Small intestine (tissue), 7 donors: Measurements from ENCODE around the gene TMEM92. TPM values are rescaled to one million over a fixed set of nuclear protein-coding genes. Genes with fewer than 3 reads are reported as not detected.
A peak's percentile ranks its signal among the peaks of the same experiment; 100 is the strongest.
"Not testable (repeated sequence)": the region's sequence is repeated elsewhere in the genome, so short reads cannot be mapped to it uniquely, and the experiment has no call there.

ENCODE experiments used
- DNase-seq, 2 donors: peaks; one replicate each; pipeline versions ENCODE4 v3.0.0 to v3.0.0-alpha.2; 2013
- FAIRE-seq: peaks from 2 replicates; lab custom pipeline; 2012; peaks lifted over from hg19 to GRCh38; lab: Jason Lieb, UNC
- H3K27ac ChIP-seq, 3 donors: one replicate each; pipeline ENCODE4 v1.5.1; 2013; ENCODE audit warnings: low read length in 2 of 3, mild to moderate bottlenecking in 2 of 3, control low read depth in 1 of 3, inconsistent platforms in 1 of 3, low read depth in 1 of 3, moderate library complexity in 1 of 3
- H3K27me3 ChIP-seq, 3 donors: one replicate each; pipeline ENCODE4 v1.6.1; 2013; ENCODE audit warnings: low read length in 3 of 3, inconsistent platforms in 1 of 3; ENCODE audit not compliant: control insufficient read depth in 3 of 3, insufficient read depth in 3 of 3
- H3K36me3 ChIP-seq, 3 donors: one replicate each; pipeline ENCODE4 v1.6.1; 2013; ENCODE audit warnings: low read length in 3 of 3, inconsistent platforms in 1 of 3, low read depth in 1 of 3, mild to moderate bottlenecking in 1 of 3, moderate library complexity in 1 of 3; ENCODE audit not compliant: control insufficient read depth in 3 of 3, insufficient read depth in 2 of 3
- H3K4me1 ChIP-seq, 3 donors: one replicate each; pipeline ENCODE4 v1.6.1; 2013; ENCODE audit warnings: low read length in 2 of 3, inconsistent platforms in 1 of 3, low read depth in 1 of 3, mild to moderate bottlenecking in 1 of 3, moderate library complexity in 1 of 3; ENCODE audit not compliant: control insufficient read depth in 3 of 3, insufficient read depth in 2 of 3
- H3K4me3 ChIP-seq, 3 donors: one replicate each; pipeline ENCODE4 v1.5.1; 2013; ENCODE audit warnings: low read length in 3 of 3, control low read depth in 1 of 3, inconsistent platforms in 1 of 3, low read depth in 1 of 3, mild to moderate bottlenecking in 1 of 3, moderate library complexity in 1 of 3
- H3K9me3 ChIP-seq, 2 donors: one replicate each; pipeline ENCODE4 v1.6.1; 2013; ENCODE audit warnings: low read depth in 1 of 2, low read length in 1 of 2; ENCODE audit not compliant: control insufficient read depth in 2 of 2, insufficient read depth in 1 of 2
- WGBS, 3 donors: extraction: QIAGEN DNeasy Blood & Tissue Kit; methylation state at CpG; one replicate each; pipeline ENCODE4 v1.1.7; 2013; 5-methylcytosine and 5-hydroxymethylcytosine counted together
- polyA plus RNA-seq, 4 donors: library from polyadenylated mRNA; stranded (reverse) in 3 of 4; unstranded in 1 of 4; fragments of 200-250 nt in 3 of 4; fragments of 120-200 nt in 1 of 4; gene quantifications; one replicate each; pipeline versions ENCODE4 v1.2.1 to v1.2.3, GENCODE V29; 2013
- donor health status: healthy with polysubstance abuse.
- donor health status: control.
- donor health status: control.
- donor health status: Bipolar disorder and iron deficiency.
- donor health status: healthy.

Gene TMEM92
- polyA plus RNA-seq, 4 donors, result 29.1 to 91.1 (median 46.3) TPM

- H3K27ac ChIP-seq, result peak overlapping the region in 2 of 3 donors; percentile 31 to 71
- peak; percentile 63 to 74 for DNase-seq
- 60 to 68% (median 66%) methylated on average over 16 of the region's 16 CpGs for WGBS, 3 donors
- no peak for FAIRE-seq
- H3K4me3 ChIP-seq, result no peak overlapping the region
- peaks cover 0 to 48% (median 0%) of the 10 kb centered on the region in 3 donors for H3K4me1 ChIP-seq
- no peaks in the 10 kb centered on the region for H3K9me3 ChIP-seq
- peaks cover 0 to 3% (median 0%) of the 10 kb centered on the region in 3 donors for H3K27me3 ChIP-seq
- peaks cover 0 to 3% (median 0%) of the 10 kb centered on the region in 3 donors for H3K36me3 ChIP-seq
Observed at GRCh38 chr17:50269477-50270434, 4.5 kb upstream of the TMEM92 start.

- Histone ChIP-seq H3K27me3 (peaks cover 0 to 3% (median 0%) of the 10 kb centered on the region in 3 donors), H3K36me3 (peaks cover 0 to 3% (median 0%) of the 10 kb centered on the region in 3 donors), H3K27ac (peak overlapping the region in 2 of 3 donors; percentile 55 to 71), H3K9me3 (no peaks in the 10 kb centered on the region), H3K4me1 (peaks cover 0 to 48% (median 0%) of the 10 kb centered on the region in 3 donors), H3K4me3 (no peak overlapping the region)
- DNase-seq (peak in 1 of 2 donors; percentile 53), FAIRE-seq (no peak)
- WGBS, 3 donors, result 66 to 81% (median 81%) methylated on average over 21 of the region's 21 CpGs
Observed at GRCh38 chr17:50270435-50271362, 3.6 kb upstream of the TMEM92 start.

DNA sequence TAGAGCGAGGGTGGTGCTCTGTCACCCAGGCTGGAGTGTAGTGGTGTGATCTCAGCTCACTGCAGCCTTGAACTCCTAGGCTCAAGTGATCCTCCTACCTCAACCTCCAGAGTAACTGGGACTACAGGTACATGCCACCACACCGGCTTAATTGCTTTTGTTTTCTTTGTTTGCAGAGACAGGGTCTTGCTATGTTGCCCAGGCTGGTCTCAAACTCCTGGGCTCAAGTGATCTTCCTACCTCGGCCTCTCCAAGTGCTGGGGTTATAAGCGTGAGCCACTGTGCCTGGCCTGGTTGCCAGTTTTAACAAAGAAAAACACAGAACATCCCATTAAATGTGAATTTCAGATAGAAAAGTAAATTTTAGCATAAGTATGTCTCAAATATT is 2.9 kb upstream of the TMEM92 start:
- H3K27ac ChIP-seq, FAIRE-seq, H3K27me3 ChIP-seq, DNase-seq, H3K4me3 ChIP-seq, H3K36me3 ChIP-seq, H3K9me3 ChIP-seq: not testable (repeated sequence)
- WGBS, 3 donors, result 81 to 92% (median 87%) methylated on average over 4 of the region's 4 CpGs
- peaks cover 0 to 48% (median 0%) of the 10 kb centered on the region in 3 donors for H3K4me1 ChIP-seq

DNA sequence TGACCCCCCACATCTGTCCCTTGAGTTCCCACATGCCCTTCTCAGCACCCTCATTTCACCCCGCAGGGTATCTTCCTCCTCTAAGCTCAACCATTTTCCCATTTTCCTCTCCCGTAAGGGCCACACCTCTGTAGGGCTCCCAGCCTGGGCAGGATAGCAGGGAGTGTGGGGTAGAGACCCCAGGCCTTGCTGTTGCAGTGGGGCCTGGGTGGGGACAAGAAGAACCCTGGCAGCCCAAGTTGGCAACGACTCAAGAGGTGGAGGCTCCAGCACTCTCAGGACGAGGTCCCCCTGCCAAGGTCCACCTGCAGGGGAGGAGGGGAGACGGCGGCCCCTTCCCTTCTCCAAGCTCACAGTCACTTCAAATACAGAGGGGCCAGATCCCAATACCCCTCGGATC is 2.0 kb upstream of the TMEM92 start:
- FAIRE-seq (no peak), DNase-seq (peak in 1 of 2 donors; percentile 9)
- peaks cover 0 to 3% (median 0%) of the 10 kb centered on the region in 3 donors for H3K27me3 ChIP-seq
- H3K27ac ChIP-seq, result peak overlapping the region; percentile 33 to 66 (median 65)
- H3K4me1 ChIP-seq, result peaks cover 0 to 48% (median 0%) of the 10 kb centered on the region in 3 donors
- H3K36me3 ChIP-seq, result peaks cover 0 to 5% (median 0%) of the 10 kb centered on the region in 3 donors
- H3K9me3 ChIP-seq, result no peaks in the 10 kb centered on the region
- peak overlapping the region in 2 of 3 donors; percentile 71 to 75 for H3K4me3 ChIP-seq
- WGBS, 3 donors, result 21 to 51% (median 37%) methylated on average over 7 of the region's 7 CpGs

- H3K4me1 ChIP-seq, result peaks cover 0 to 48% (median 0%) of the 10 kb centered on the region in 3 donors
- H3K36me3 ChIP-seq, result peaks cover 0 to 12% (median 0%) of the 10 kb centered on the region in 3 donors
- H3K4me3 ChIP-seq, result peak overlapping the region in 2 of 3 donors; percentile 71 to 75
- WGBS, 3 donors, result 3 to 5% (median 4%) methylated on average over 44 to 57 of the region's 57 CpGs
- no peaks in the 10 kb centered on the region for H3K27me3 ChIP-seq
- FAIRE-seq, result no peak
- peak; percentile 50 to 79 for DNase-seq
- no peaks in the 10 kb centered on the region for H3K9me3 ChIP-seq
- H3K27ac ChIP-seq, result peak overlapping the region; percentile 33 to 98 (median 66)
Observed at GRCh38 chr17:50272711-50273653, 1.3 kb upstream of the TMEM92 start.

DNA sequence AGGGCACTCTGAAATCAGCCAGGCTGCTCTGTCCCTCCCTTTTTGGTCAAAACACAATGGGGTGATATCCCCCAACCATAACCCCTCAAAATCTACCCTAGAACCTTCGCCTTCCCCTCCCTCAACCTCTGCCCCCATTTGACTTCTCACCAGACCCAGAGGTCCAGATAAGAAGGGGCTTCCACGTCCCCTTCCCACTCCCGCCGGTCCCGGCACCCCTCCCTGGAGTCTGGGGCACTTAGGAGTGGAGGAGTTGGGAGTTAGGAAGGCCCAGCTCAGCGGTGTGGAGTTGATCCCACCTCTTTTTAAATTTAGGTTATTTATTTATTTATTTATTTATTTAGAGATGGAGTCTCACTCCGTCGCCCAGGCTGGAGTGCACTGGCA is 619 bp upstream of the TMEM92 start:
- H3K27ac ChIP-seq, result peak overlapping the region in 1 of 3 donors; percentile 98
- H3K9me3 ChIP-seq, result no peaks in the 10 kb centered on the region
- H3K27me3 ChIP-seq, result no peaks in the 10 kb centered on the region
- peaks cover 0 to 53% (median 0%) of the 10 kb centered on the region in 3 donors for H3K4me1 ChIP-seq
- DNase-seq (no peak), FAIRE-seq (no peak)
- peaks cover 0 to 19% (median 0%) of the 10 kb centered on the region in 3 donors for H3K36me3 ChIP-seq
- peak overlapping the region in 2 of 3 donors; percentile 71 to 75 for H3K4me3 ChIP-seq
- WGBS, 3 donors, result 62 to 68% (median 62%) methylated on average over 8 of the region's 8 CpGs

DNA sequence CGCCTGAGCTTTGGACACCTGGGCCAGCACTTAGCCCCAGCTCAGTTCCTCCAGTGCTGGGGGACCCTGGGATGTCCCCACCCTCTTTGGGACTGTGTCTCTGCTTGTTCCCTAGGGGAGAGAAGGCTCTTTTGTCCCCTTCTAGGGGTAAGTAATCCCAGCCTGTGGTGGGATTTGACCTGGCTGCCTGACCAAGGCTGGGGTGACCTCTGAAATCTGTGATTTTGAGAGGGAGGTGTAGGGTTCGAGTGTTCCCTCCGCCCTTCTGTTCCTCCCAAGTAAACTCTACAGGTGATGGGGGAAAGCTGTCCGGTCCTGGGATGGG is 593 bp downstream of the TMEM92 start:
- DNase-seq, result no peak
- WGBS, 3 donors, result 8 to 51% (median 41%) methylated on average over 4 of the region's 4 CpGs
- Histone ChIP-seq H3K4me1 (peaks cover 0 to 62% (median 6%) of the 10 kb centered on the region in 3 donors), H3K27ac (peak overlapping the region; percentile 87 to 98 (median 95)), H3K27me3 (no peaks in the 10 kb centered on the region), H3K9me3 (no peaks in the 10 kb centered on the region), H3K4me3 (peak overlapping the region in 2 of 3 donors; percentile 71 to 75), H3K36me3 (peaks cover 0 to 31% (median 4%) of the 10 kb centered on the region in 3 donors)
- no peak for FAIRE-seq
